Osteoblast (primary cell): ENCODE data around the gene HAUS7. TPM values are rescaled to one million over a fixed set of nuclear protein-coding genes. Genes with fewer than 3 reads are reported as not detected.
A peak's percentile ranks its signal among the peaks of the same experiment; 100 is the strongest.

Experiments
- DNase-seq: peaks from one replicate; pipeline ENCODE4 v3.0.0; 2011; ENCODE audit warnings: low spot score, mixed read lengths; ENCODE audit not compliant: insufficient read length; ENCODE audit errors: missing footprints
- H2AFZ ChIP-seq: 2 replicates; pipeline ENCODE4 v1.6.0; 2011; ENCODE audit warnings: mild to moderate bottlenecking, low read length
- H3K27ac ChIP-seq: 2 replicates; pipeline ENCODE4 v1.5.1; 2011; ENCODE audit warnings: mild to moderate bottlenecking, low read depth, low read length, moderate library complexity
- H3K27me3 ChIP-seq: 2 replicates; pipeline ENCODE4 v1.6.0; 2012; ENCODE audit warnings: mild to moderate bottlenecking, control low read depth, inconsistent platforms, low read length, moderate library complexity; ENCODE audit not compliant: insufficient read depth
- H3K36me3 ChIP-seq: 2 replicates; pipeline ENCODE4 v1.5.1; 2011; ENCODE audit warnings: mild to moderate bottlenecking, low read length, control low read depth, moderate library complexity; ENCODE audit not compliant: insufficient read depth
- H3K4me1 ChIP-seq: 2 replicates; pipeline ENCODE4 v1.5.1; 2011; ENCODE audit warnings: mild to moderate bottlenecking, low read length, control low read depth, moderate library complexity; ENCODE audit not compliant: insufficient read depth
- H3K4me2 ChIP-seq: 2 replicates; pipeline ENCODE4 v1.6.0; 2011; ENCODE audit warnings: mild to moderate bottlenecking, low read length; ENCODE audit not compliant: insufficient read depth
- H3K4me3 ChIP-seq: fragments of 200-600 bp; sonication (generic); 3 replicates; pipeline ENCODE4 v1.5.1; 2012; ENCODE audit warnings: mild to moderate bottlenecking, low read length, inconsistent platforms; ENCODE audit not compliant: insufficient read depth
- H3K79me2 ChIP-seq: 2 replicates; pipeline ENCODE4 v1.6.0; 2012; ENCODE audit warnings: mild to moderate bottlenecking, low read length, control low read depth, inconsistent platforms; ENCODE audit not compliant: insufficient read depth
- H3K9me3 ChIP-seq: 2 replicates; pipeline ENCODE4 v1.5.1; 2011; ENCODE audit warnings: low read depth, low read length, control low read depth
- H4K20me1 ChIP-seq: 2 replicates; pipeline ENCODE4 v1.6.0; 2012; ENCODE audit warnings: mild to moderate bottlenecking, low read length, control low read depth; ENCODE audit not compliant: insufficient read depth
- total RNA-seq: library from RNA; depleted of rRNA; stranded (reverse); fragments of >200 nt; gene quantifications from 2 replicates; pipeline ENCODE4 v1.2.3, GENCODE V29; 2012
- TF ChIP-seq, protein P1 (sequence below): IDR thresholded peaks from 2 replicates; pipeline ENCODE4 v1.5.1; 2011; ENCODE audit warnings: mild to moderate bottlenecking, low read depth, low read length, moderate library complexity; ENCODE audit errors: extremely low read depth

HAUS7 gene
- total RNA-seq, 1 donor = 14.1 TPM

DNA sequence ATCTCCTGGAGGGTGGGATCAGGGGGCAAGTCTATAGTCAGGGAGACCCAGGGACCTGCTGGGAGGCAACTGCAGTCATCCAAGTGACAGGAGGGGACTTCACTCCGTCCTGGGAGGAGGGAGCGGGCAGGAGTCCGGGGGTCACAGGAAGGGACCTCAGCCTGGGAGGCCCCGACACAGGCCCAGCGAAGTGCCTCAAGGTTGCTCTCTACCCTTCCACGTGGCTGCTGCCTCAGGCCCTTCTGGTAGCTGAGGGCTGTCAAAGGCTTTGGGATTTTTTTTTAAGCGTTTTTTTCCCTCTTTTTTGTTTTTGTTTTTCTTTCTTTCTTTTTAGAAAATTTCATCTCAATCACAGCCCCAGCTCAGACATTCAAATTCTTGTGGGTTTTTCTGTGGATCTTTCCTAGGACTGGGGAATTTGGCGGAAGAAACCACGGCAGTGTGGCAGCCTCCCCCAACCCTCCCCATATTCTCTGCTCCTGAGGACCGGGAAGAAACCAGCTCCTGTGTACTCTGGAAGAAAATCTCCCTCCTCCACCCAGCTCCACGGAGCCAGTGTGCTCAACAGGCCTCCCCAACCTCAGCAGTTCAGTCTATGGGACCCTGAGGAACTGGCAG lies 1.4 kb upstream of the HAUS7 start:
- no peak overlapping the region for H3K4me2 ChIP-seq
- TF ChIP-seq, protein P1, sequence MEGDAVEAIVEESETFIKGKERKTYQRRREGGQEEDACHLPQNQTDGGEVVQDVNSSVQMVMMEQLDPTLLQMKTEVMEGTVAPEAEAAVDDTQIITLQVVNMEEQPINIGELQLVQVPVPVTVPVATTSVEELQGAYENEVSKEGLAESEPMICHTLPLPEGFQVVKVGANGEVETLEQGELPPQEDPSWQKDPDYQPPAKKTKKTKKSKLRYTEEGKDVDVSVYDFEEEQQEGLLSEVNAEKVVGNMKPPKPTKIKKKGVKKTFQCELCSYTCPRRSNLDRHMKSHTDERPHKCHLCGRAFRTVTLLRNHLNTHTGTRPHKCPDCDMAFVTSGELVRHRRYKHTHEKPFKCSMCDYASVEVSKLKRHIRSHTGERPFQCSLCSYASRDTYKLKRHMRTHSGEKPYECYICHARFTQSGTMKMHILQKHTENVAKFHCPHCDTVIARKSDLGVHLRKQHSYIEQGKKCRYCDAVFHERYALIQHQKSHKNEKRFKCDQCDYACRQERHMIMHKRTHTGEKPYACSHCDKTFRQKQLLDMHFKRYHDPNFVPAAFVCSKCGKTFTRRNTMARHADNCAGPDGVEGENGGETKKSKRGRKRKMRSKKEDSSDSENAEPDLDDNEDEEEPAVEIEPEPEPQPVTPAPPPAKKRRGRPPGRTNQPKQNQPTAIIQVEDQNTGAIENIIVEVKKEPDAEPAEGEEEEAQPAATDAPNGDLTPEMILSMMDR = no peak
- H3K9me3 ChIP-seq = no peaks in the 10 kb centered on the region
- no peak overlapping the region for H3K4me3 ChIP-seq
- H3K27me3 ChIP-seq = no peaks in the 10 kb centered on the region
- peak overlapping the region; percentile 33 for H3K27ac ChIP-seq
- peak; percentile 96 for DNase-seq
- H3K79me2 ChIP-seq = no peaks in the 10 kb centered on the region
- no peaks in the 10 kb centered on the region for H4K20me1 ChIP-seq
- no peaks in the 10 kb centered on the region for H3K36me3 ChIP-seq
- peaks cover 33% of the 10 kb centered on the region for H3K4me1 ChIP-seq
- no peak overlapping the region for H2AFZ ChIP-seq

DNA sequence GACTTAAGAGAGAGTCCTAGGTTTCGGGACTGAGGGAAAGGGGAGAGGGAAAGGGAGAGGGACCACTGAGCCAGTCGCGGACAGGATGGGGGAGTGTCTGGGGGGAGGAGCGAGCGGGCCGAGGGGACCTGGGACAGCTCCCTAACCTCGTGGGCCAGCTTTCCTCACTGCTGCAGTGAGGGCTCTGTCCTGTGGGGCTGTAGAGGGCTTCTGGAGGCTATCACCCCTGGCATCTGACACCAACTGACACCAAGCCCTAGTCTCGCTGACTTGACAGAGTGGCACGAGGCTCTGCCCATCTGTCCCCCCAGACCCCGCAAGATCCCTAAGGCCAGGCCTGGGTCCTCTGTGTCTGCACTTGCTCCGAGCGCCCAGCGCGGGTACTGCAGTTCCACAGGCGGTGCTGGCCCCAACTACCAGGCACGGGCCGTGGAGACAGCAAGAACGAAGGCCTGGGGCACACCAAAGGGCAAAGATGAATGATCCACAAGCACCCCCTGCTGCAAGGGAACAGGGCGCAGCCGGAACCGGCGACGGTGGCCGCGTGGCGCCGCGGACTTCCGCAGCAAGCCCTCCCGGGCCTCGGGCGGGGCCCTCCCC lies 465 bp downstream of the HAUS7 start:
- Histone ChIP-seq H3K4me1 (peaks cover 19% of the 10 kb centered on the region), H3K9me3 (no peaks in the 10 kb centered on the region), H3K36me3 (no peaks in the 10 kb centered on the region), H3K27me3 (no peaks in the 10 kb centered on the region), H3K27ac (no peak overlapping the region), H4K20me1 (no peaks in the 10 kb centered on the region), H3K4me3 (peak overlapping the region; percentile 75), H2AFZ (peak overlapping the region; percentile 29), H3K4me2 (peak overlapping the region; percentile 82), H3K79me2 (no peaks in the 10 kb centered on the region)
- DNase-seq = peak; percentile 94
- TF ChIP-seq, protein P1 = no peak

DNA sequence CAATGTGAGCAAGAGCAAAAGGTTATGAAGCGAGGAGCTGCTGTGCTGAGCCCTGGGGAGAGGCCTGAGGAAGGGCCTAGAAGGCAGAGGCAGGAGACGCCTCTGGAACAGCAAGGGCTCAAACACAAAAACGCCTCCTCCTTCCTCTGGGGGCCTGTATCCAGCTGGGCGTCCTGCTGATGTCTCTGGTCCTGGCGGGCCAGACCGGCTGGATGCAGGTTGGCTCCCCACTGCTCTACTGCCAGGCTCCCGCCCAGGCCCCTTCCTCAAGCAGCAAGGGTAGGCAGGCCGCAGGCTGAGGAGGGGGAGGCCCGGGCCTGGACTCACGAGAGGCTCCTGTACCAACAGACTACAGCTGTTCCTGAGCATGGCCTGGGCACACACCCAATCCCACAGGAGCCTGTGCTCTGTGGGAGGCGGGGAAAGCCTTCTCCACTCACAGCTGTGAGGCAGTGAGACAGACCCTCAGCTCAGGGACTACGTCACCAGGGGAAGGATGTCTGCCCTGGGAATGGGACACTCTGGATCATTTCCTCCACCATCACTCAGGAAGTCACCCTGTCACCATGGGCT lies 2.3 kb downstream of the HAUS7 start:
- no peak overlapping the region for H3K27ac ChIP-seq
- H3K4me3 ChIP-seq = no peak overlapping the region
- H3K79me2 ChIP-seq = no peaks in the 10 kb centered on the region
- peaks cover 18% of the 10 kb centered on the region for H3K4me1 ChIP-seq
- TF ChIP-seq, protein P1 = no peak
- H4K20me1 ChIP-seq = no peaks in the 10 kb centered on the region
- no peaks in the 10 kb centered on the region for H3K9me3 ChIP-seq
- peaks cover 4% of the 10 kb centered on the region for H3K36me3 ChIP-seq
- no peak overlapping the region for H3K4me2 ChIP-seq
- H2AFZ ChIP-seq = no peak overlapping the region
- H3K27me3 ChIP-seq = no peaks in the 10 kb centered on the region
- DNase-seq = no peak

DNA sequence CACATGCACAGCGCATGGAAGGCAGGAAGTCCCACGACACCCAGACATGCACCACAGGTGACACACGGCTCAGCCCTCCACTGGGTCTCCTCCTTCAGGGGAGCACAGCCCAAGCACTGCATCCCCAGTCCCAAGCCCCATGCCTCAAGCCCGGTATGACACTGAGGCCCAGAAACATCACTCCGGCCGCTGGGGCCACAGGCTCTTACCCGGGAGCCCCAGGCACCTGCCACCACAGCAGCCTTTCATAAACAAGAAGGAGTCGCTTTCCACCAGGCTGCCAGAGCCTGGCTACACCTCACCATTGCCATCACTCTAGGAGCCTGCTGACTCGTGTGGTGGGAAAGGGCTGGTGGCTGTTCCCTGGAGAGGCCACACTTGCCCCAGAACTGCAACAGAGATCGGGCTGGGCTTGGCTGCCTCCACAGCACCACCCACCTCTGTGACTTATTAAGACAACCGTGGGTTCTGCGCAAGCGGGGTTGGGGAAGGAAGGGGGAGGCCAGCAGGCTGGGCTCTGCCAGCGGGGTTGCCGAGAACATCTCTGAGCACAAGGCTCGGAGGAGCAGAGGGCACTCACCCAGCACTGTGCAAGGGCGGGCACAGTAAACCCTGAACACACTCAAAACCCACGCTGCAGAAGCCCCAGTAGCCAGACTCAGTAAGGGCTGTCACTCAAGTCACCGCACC lies 4.5 kb downstream of the HAUS7 start:
- DNase-seq = no peak
- H4K20me1 ChIP-seq = no peaks in the 10 kb centered on the region
- H3K27me3 ChIP-seq = no peaks in the 10 kb centered on the region
- H3K79me2 ChIP-seq = no peaks in the 10 kb centered on the region
- no peak overlapping the region for H3K4me3 ChIP-seq
- peaks cover 4% of the 10 kb centered on the region for H3K4me1 ChIP-seq
- H3K4me2 ChIP-seq = no peak overlapping the region
- TF ChIP-seq, protein P1 = no peak
- H2AFZ ChIP-seq = no peak overlapping the region
- H3K9me3 ChIP-seq = no peaks in the 10 kb centered on the region
- no peak overlapping the region for H3K27ac ChIP-seq
- H3K36me3 ChIP-seq = peaks cover 4% of the 10 kb centered on the region
